Lung (tissue), 12 donors: ENCODE data around the gene CERK. TPM values are rescaled to one million over a fixed set of nuclear protein-coding genes. Genes with fewer than 3 reads are reported as not detected.
A peak's percentile ranks its signal among the peaks of the same experiment; 100 is the strongest.

Source experiments
- ATAC-seq: fragments of 200-7000 bp; cut with Tn5 transposase; one replicate; pipeline ENCODE4 v1.9.1; 2020; ENCODE audit warnings: moderate number of reproducible peaks; ENCODE audit not compliant: insufficient read depth, low FRiP score
- DNase-seq, 3 donors: peaks; one replicate each; pipeline ENCODE4 v3.0.0-alpha.2; 2013 to 2017
- H3K27ac ChIP-seq, 2 donors: one replicate each; pipeline ENCODE4 v1.5.1; 2013; ENCODE audit warnings: mild to moderate bottlenecking in 2 of 2, moderate library complexity in 2 of 2, control low read depth in 1 of 2, inconsistent platforms in 1 of 2, low read depth in 1 of 2, low read length in 1 of 2
- H3K27me3 ChIP-seq, 3 donors: one replicate each; pipeline ENCODE4 v1.5.1; 2013; ENCODE audit warnings: low read length in 2 of 3; ENCODE audit not compliant: control insufficient read depth in 3 of 3, insufficient read depth in 3 of 3
- H3K36me3 ChIP-seq, 4 donors: one replicate each; pipeline ENCODE4 v1.5.1; 2013; ENCODE audit warnings: low read length in 4 of 4, mild to moderate bottlenecking in 1 of 4, moderate library complexity in 1 of 4; ENCODE audit not compliant: control insufficient read depth in 4 of 4, insufficient read depth in 4 of 4
- H3K4me1 ChIP-seq, 5 donors: one replicate each; pipeline ENCODE4 v1.5.1; 2013; ENCODE audit warnings: low read length in 5 of 5, mild to moderate bottlenecking in 2 of 5, moderate library complexity in 1 of 5; ENCODE audit not compliant: control insufficient read depth in 5 of 5, insufficient read depth in 5 of 5
- H3K4me3 ChIP-seq: one replicate; pipeline ENCODE4 v1.5.1; 2013; ENCODE audit warnings: mild to moderate bottlenecking, control low read depth, moderate library complexity
- H3K9ac ChIP-seq, 2 donors: one replicate each; pipeline ENCODE4 v1.5.1; 2013; ENCODE audit warnings: low read length in 2 of 2, control low read depth in 1 of 2; ENCODE audit not compliant: insufficient read depth in 1 of 2
- H3K9me3 ChIP-seq, 4 donors: one replicate each; pipeline ENCODE4 v1.5.1; 2013; ENCODE audit warnings: low read length in 3 of 4, mild to moderate bottlenecking in 1 of 4, moderate library complexity in 1 of 4; ENCODE audit not compliant: control insufficient read depth in 4 of 4, insufficient read depth in 3 of 4
- CTCF ChIP-seq: IDR thresholded peaks from 2 replicates; pipeline ENCODE4 v1.5.1; 2012; ENCODE audit warnings: mild to moderate bottlenecking; ENCODE audit errors: control extremely low read depth, extremely low read depth
- WGBS, 2 donors: extraction: QIAGEN DNeasy Blood & Tissue Kit; methylation state at CpG; one replicate each; pipeline ENCODE4 v1.1.7; 2013; 5-methylcytosine and 5-hydroxymethylcytosine counted together
- polyA plus RNA-seq, 2 donors: library from polyadenylated mRNA; stranded (reverse); fragments of 200-250 nt; gene quantifications; one replicate each; pipeline ENCODE4 v1.2.1, GENCODE V29; 2013
- total RNA-seq, 2 donors: library from RNA; depleted of rRNA in 1 of 2; stranded (reverse); fragments of >200 nt in 1 of 2; gene quantifications; one replicate each; pipeline ENCODE4 v1.2.1, GENCODE V29; 2014 to 2021
- donor health status: control.
- donor health status: control.
- donor health status: Bipolar disorder and iron deficiency.
- donor health status: healthy.
- donor health status: DM: yes; HTN: yes; CAD: no.

Gene CERK
- total and polyA plus RNA-seq, 4 donors: 12.1 to 36.2 (median 31.7) TPM

GRCh38 chr22:46730568-46731245 is 7.3 kb downstream of the CERK start:
- WGBS, 2 donors: 73 to 84% methylated on average over 9 of the region's 9 CpGs
- Histone ChIP-seq H3K4me1 (peaks cover 10 to 34% (median 22%) of the 10 kb centered on the region in 5 donors), H3K4me3 (no peak overlapping the region), H3K9ac (no peak overlapping the region), H3K9me3 (no peaks in the 10 kb centered on the region), H3K27ac (peak overlapping the region; percentile 26 to 69), H3K27me3 (no peaks in the 10 kb centered on the region), H3K36me3 (peaks cover 0 to 16% (median 6%) of the 10 kb centered on the region in 4 donors)
- ATAC-seq: no peak
- no peak for TF ChIP-seq CTCF
- DNase-seq: peak in 2 of 3 donors; percentile 27 to 30

- no peak overlapping the region for H3K9ac ChIP-seq
- peaks cover 0 to 18% (median 12%) of the 10 kb centered on the region in 5 donors for H3K4me1 ChIP-seq
- H3K4me3 ChIP-seq: no peak overlapping the region
- no peak for TF ChIP-seq CTCF
- DNase-seq (no peak), ATAC-seq (no peak)
- no peaks in the 10 kb centered on the region for H3K9me3 ChIP-seq
- peak overlapping the region in 1 of 2 donors; percentile 43 for H3K27ac ChIP-seq
- peaks cover 0 to 19% (median 9%) of the 10 kb centered on the region in 4 donors for H3K36me3 ChIP-seq
- H3K27me3 ChIP-seq: no peaks in the 10 kb centered on the region
- 90 to 98% methylated on average over 11 of the region's 11 CpGs for WGBS, 2 donors
Measured at GRCh38 chr22:46728470-46728869, 9.6 kb downstream of the CERK start.

GRCh38 chr22:46727813-46728364 is 10.2 kb downstream of the CERK start:
- Histone ChIP-seq H3K27ac (peak overlapping the region in 1 of 2 donors; percentile 7), H3K4me1 (peaks cover 0 to 18% (median 12%) of the 10 kb centered on the region in 5 donors), H3K27me3 (no peaks in the 10 kb centered on the region), H3K4me3 (no peak overlapping the region), H3K9me3 (no peaks in the 10 kb centered on the region), H3K36me3 (peaks cover 0 to 19% (median 9%) of the 10 kb centered on the region in 4 donors), H3K9ac (no peak overlapping the region)
- ATAC-seq: no peak
- WGBS, 2 donors: 88% methylated on average over 19 of the region's 19 CpGs
- TF ChIP-seq CTCF: no peak
- no peak for DNase-seq
